GM12878 (cell line): ENCODE data around the gene YBX1. TPM values are rescaled to one million over a fixed set of nuclear protein-coding genes. Genes with fewer than 3 reads are reported as not detected.

ENCODE experiments used
- ATAC-seq: fragments of 200-7000 bp; cut with Tn5 transposase; 3 replicates; pipeline ENCODE4 v1.9.1; 2020; ENCODE audit warnings: mild to moderate bottlenecking, moderate library complexity
- BruUV-seq: library from RNA; stranded (reverse); fragments of 400-500 nt; replicated peaks from 2 replicates; lab custom pipeline; 2021; lab: Mats Ljungman, UMichigan
- CTCF ChIA-PET: fragments of 300-600 bp; sonication (Branson Sonifier 250); formaldehyde crosslinking; extraction: SDS; loops from one replicate; lab custom pipeline; 2021; ENCODE audit warnings: inconsistent platforms; lab: Yijun Ruan, JAX
- POLR2A ChIA-PET: fragments of 350-600 bp; formaldehyde crosslinking; extraction: SDS; loops from one replicate; lab custom pipeline; 2021; ENCODE audit warnings: inconsistent platforms; lab: Charles Lee
- RAD21 ChIA-PET: fragments of 300-600 bp; sonication (Branson Sonifier 250); formaldehyde crosslinking; loops from one replicate; lab custom pipeline; 2023; ENCODE audit warnings: antibody characterized with exemption; ENCODE audit not compliant: unreplicated experiment; lab: Charles Lee
- SMC1A ChIA-PET: fragments of 300-600 bp; sonication (Branson Sonifier 250); formaldehyde crosslinking; loops from one replicate; lab custom pipeline; 2023; ENCODE audit not compliant: unreplicated experiment, uncharacterized antibody; lab: Charles Lee
- DNase-seq: peaks from one replicate; pipeline ENCODE4 v3.0.0-alpha.2; 2011; ENCODE audit warnings: low read depth, low spot score
- FAIRE-seq: peaks from 3 replicates; lab custom pipeline; 2011; peaks lifted over from hg19 to GRCh38; lab: Jason Lieb, UNC
- H2AFZ ChIP-seq: 2 replicates; pipeline ENCODE4 v1.6.0; 2011; ENCODE audit warnings: low read depth, low read length, control low read depth; ENCODE audit not compliant: control insufficient read depth
- H3K27ac ChIP-seq: 2 replicates; pipeline ENCODE4 v1.5.1; 2011; ENCODE audit warnings: control low read depth; ENCODE audit not compliant: control insufficient read depth, insufficient read depth
- H3K27me3 ChIP-seq, 2 experiments: replicated peaks in 1 of 2; 2 replicates each; pipeline versions ENCODE4 v1.6.0 to v1.6.1; 2011; ENCODE audit warnings: low read length in 1 of 2; ENCODE audit not compliant: control insufficient read depth in 2 of 2, insufficient read depth in 2 of 2
- H3K36me3 ChIP-seq, 2 experiments: 2 replicates each; pipeline ENCODE4 v1.5.1; 2011; ENCODE audit warnings: low read length in 1 of 2; ENCODE audit not compliant: control insufficient read depth in 2 of 2, insufficient read depth in 2 of 2
- H3K4me1 ChIP-seq: 2 replicates; pipeline ENCODE4 v1.6.1; 2011; ENCODE audit warnings: mild to moderate bottlenecking, low read length, moderate library complexity, mixed read lengths; ENCODE audit not compliant: control insufficient read depth, insufficient read depth
- H3K4me2 ChIP-seq: 2 replicates; pipeline ENCODE4 v1.6.0; 2011; ENCODE audit warnings: control low read depth; ENCODE audit not compliant: control insufficient read depth, insufficient read depth
- H3K4me3 ChIP-seq: fragments of 200-600 bp; sonication (generic); 2 replicates; pipeline ENCODE4 v1.5.1; 2016
- H3K79me2 ChIP-seq: 2 replicates; pipeline ENCODE4 v1.6.0; 2011; ENCODE audit warnings: low read length; ENCODE audit not compliant: control insufficient read depth, insufficient read depth
- H3K9ac ChIP-seq: 2 replicates; pipeline ENCODE4 v1.8.0; 2011; ENCODE audit warnings: low read length, control low read depth, mixed read lengths; ENCODE audit not compliant: control insufficient read depth, insufficient read depth
- H3K9me3 ChIP-seq: replicated peaks from 3 replicates; pipeline ENCODE4 v1.5.1; 2011; ENCODE audit warnings: mild to moderate bottlenecking, low read length; ENCODE audit not compliant: control insufficient read depth, insufficient read depth
- H4K20me1 ChIP-seq: 2 replicates; pipeline ENCODE4 v1.6.0; 2011; ENCODE audit not compliant: control insufficient read depth, insufficient read depth
- ATF7 ChIP-seq: fragments of 450-650 bp; IDR thresholded peaks from 2 replicates; pipeline ENCODE4 v1.6.1; 2016; ENCODE audit warnings: low read depth, mild to moderate bottlenecking
- BMI1 ChIP-seq: fragments of 450-650 bp; IDR thresholded peaks from 2 replicates; pipeline ENCODE4 v1.6.1; 2016; ENCODE audit warnings: mild to moderate bottlenecking, moderate library complexity, borderline replicate concordance
- BRCA1 ChIP-seq: IDR thresholded peaks from 2 replicates; pipeline ENCODE4 v1.6.1; 2011; ENCODE audit warnings: low read depth, low read length, improper control_type of control experiment
- EED ChIP-seq: sonication (generic); IDR thresholded peaks from 2 replicates; pipeline ENCODE4 v1.6.1; 2016; ENCODE audit warnings: antibody characterized with exemption, low read depth
- EZH2 ChIP-seq: IDR thresholded peaks from 2 replicates; pipeline ENCODE4 v1.6.1; 2012; ENCODE audit warnings: low read depth, mild to moderate bottlenecking, control low read depth, inconsistent platforms, low read length, borderline replicate concordance; ENCODE audit not compliant: control insufficient read depth
- KLF5 ChIP-seq: fragments of 450-650 bp; IDR thresholded peaks from 2 replicates; pipeline ENCODE4 v1.6.1; 2014; ENCODE audit warnings: mild to moderate bottlenecking; ENCODE audit not compliant: partially characterized antibody
- MTA2 ChIP-seq: fragments of 450-650 bp; IDR thresholded peaks from 2 replicates; pipeline ENCODE4 v1.6.1; 2016; ENCODE audit warnings: low read depth, mild to moderate bottlenecking, moderate library complexity
- NFYA ChIP-seq: IDR thresholded peaks from 2 replicates; pipeline ENCODE4 v1.6.1; 2011; ENCODE audit warnings: low read depth, mild to moderate bottlenecking, low read length, improper control_type of control experiment, borderline replicate concordance
- NRF1 ChIP-seq: conservative IDR thresholded peaks from 2 replicates; pipeline ENCODE4 v1.6.1; 2011; ENCODE audit warnings: mild to moderate bottlenecking, low read depth, low read length, improper control_type of control experiment
- RFX5 ChIP-seq: IDR thresholded peaks from 2 replicates; pipeline ENCODE4 v1.6.1; 2011; ENCODE audit warnings: low read depth, low read length, improper control_type of control experiment
- ZBED1 ChIP-seq: IDR thresholded peaks from 2 replicates; pipeline ENCODE4 v1.6.1; 2016; ENCODE audit warnings: borderline replicate concordance
- ZNF207 ChIP-seq: fragments of 450-650 bp; IDR thresholded peaks from 2 replicates; pipeline ENCODE4 v1.6.1; 2014; ENCODE audit warnings: antibody characterized with exemption, mild to moderate bottlenecking, borderline replicate concordance
- ZNF217 ChIP-seq: fragments of 450-650 bp; IDR thresholded peaks from 2 replicates; pipeline ENCODE4 v1.6.1; 2017; ENCODE audit warnings: antibody characterized with exemption, mild to moderate bottlenecking
- WGBS: methylation state at CpG from one replicate; pipeline ENCODE4 v1.1.6; 2016; ENCODE audit warnings: low lambda C conversion rate; ENCODE audit not compliant: insufficient replicate concordance, insufficient coverage; ENCODE audit errors: missing lambda C conversion rate; 5-methylcytosine and 5-hydroxymethylcytosine counted together
- in situ Hi-C: fragments of 300-500 bp; cut with MboI; formaldehyde crosslinking; loops from 9 replicates; pipeline ENCODE4 v1.14.3; 2018; ENCODE audit warnings: mixed read lengths
- intact Hi-C: fragments of 100-400 bp; cut with micrococcal nuclease; formaldehyde crosslinking; loops from one replicate; pipeline ENCODE4 v1.14.2; 2022; ENCODE audit not compliant: unreplicated experiment
- polyA plus RNA-seq, 11 experiments: library from polyadenylated mRNA; depleted of rRNA in 4 of 11; unstranded in 6 of 11; stranded (reverse) in 5 of 11; fragments of >200 nt; fragmentation: Nextera tagmentation in 4 of 11; fragmentation: Illumina TruSeq in 1 of 11; extraction: Ambion mirVana in 4 of 11; extraction: Trizol in 1 of 11; gene quantifications; 1 replicate in 1 of 11; 2 replicates in 10 of 11; pipeline versions ENCODE4 v1.2.1 to v1.2.3, GENCODE V29; 2011 to 2016; ENCODE audit warnings: inconsistent platforms in 2 of 11, missing spikeins in 2 of 11, low read depth in 1 of 11
- total RNA-seq, 4 experiments: library from RNA; depleted of rRNA in 3 of 4; stranded (reverse); fragments of >200 nt in 3 of 4; fragmentation: Illumina TruSeq in 1 of 4; extraction: Trizol in 1 of 4; gene quantifications; 2 replicates each; pipeline versions ENCODE4 v1.2.1 to v1.2.3, GENCODE V29; 2013 to 2021
- TF ChIP-seq, protein P1 (sequence below): fragments of 450-650 bp; IDR thresholded peaks from 2 replicates; pipeline ENCODE4 v1.6.1; 2017; ENCODE audit warnings: low read depth, mild to moderate bottlenecking, moderate library complexity
- TF ChIP-seq, protein P2 (sequence below): IDR thresholded peaks from 2 replicates; pipeline ENCODE4 v1.6.1; 2012; ENCODE audit warnings: low read length, inconsistent platforms

YBX1 gene
- total and polyA plus RNA-seq, 10 of the 15 experiments (the other 5 are each of a cell fraction or from before 2014, with no cell fraction given): 355 to 1,353 (median 858) TPM

DNA sequence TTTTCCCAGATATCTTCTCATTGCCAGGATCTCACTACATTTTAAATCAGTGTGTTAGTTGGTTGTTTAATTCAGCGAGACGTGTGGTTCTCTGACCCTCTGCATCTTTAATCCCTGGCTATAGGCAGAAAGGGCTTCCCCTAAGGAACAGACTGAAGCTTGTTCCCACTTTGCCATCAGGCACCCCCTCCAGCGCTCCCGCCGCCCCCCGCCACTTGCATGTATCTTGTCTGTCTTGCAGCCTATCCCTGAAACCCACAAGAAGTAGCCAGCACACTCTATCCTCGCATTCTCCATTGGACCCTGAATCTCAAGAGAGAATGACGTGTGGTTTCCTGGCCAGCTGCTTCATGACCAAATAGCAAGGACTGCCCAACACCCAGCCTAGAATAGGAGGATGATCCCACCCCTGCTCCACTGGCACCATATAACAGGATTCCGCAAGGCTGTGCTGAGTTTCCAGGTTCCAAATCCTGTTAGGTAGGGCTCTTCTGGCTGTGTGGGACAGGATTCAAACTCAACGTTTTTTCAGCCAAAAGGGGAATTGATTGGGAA, 50.0 kb downstream of the YBX1 start:
- FAIRE-seq: no peak

More for the DNA sequence above, 50.0 kb downstream of the YBX1 start:
- ChIA-PET SMC1A (no interaction called here), POLR2A (interaction anchor here (0.6 kb wide), 1 partner anchor 153 kb away, joined by 3 read pairs; no protein-coding TSS in a partner anchor), RAD21 (no interaction called here), CTCF (interaction anchor here (1.3 kb wide), 1 partner anchor 154 kb away, joined by 4 read pairs; no protein-coding TSS in a partner anchor)
- TF ChIP-seq MTA2 (no peak), NFYA (no peak), RFX5 (no peak), ATF7 (no peak), KLF5 (no peak), ZNF217 (no peak), BRCA1 (no peak), EZH2 (no peak), EED (no peak), BMI1 (no peak), ZNF207 (no peak), NRF1 (no peak), ZBED1 (no peak)
- TF ChIP-seq, protein P1, sequence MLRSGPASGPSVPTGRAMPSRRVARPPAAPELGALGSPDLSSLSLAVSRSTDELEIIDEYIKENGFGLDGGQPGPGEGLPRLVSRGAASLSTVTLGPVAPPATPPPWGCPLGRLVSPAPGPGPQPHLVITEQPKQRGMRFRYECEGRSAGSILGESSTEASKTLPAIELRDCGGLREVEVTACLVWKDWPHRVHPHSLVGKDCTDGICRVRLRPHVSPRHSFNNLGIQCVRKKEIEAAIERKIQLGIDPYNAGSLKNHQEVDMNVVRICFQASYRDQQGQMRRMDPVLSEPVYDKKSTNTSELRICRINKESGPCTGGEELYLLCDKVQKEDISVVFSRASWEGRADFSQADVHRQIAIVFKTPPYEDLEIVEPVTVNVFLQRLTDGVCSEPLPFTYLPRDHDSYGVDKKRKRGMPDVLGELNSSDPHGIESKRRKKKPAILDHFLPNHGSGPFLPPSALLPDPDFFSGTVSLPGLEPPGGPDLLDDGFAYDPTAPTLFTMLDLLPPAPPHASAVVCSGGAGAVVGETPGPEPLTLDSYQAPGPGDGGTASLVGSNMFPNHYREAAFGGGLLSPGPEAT: no peak
- TF ChIP-seq, protein P2, sequence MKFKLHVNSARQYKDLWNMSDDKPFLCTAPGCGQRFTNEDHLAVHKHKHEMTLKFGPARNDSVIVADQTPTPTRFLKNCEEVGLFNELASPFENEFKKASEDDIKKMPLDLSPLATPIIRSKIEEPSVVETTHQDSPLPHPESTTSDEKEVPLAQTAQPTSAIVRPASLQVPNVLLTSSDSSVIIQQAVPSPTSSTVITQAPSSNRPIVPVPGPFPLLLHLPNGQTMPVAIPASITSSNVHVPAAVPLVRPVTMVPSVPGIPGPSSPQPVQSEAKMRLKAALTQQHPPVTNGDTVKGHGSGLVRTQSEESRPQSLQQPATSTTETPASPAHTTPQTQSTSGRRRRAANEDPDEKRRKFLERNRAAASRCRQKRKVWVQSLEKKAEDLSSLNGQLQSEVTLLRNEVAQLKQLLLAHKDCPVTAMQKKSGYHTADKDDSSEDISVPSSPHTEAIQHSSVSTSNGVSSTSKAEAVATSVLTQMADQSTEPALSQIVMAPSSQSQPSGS: no peak
- Histone ChIP-seq H2AFZ (no peak overlapping the region), H3K4me1 (peaks cover 8% of the 10 kb centered on the region), H3K79me2 (no peaks in the 10 kb centered on the region), H3K27me3 (no peaks in the 10 kb centered on the region), H3K9me3 (no peaks in the 10 kb centered on the region), H3K9ac (no peak overlapping the region), H3K4me2 (no peak overlapping the region), H3K27ac (no peak overlapping the region), H3K36me3 (no peaks in the 10 kb centered on the region), H4K20me1 (no peaks in the 10 kb centered on the region), H3K4me3 (no peak overlapping the region)
- WGBS: 66% methylated on average over 10 of the region's 10 CpGs
- intact Hi-C loops: no loop called here
- in situ Hi-C loops: loop anchor here (10.0 kb wide), 1 partner anchor 137 kb away; no protein-coding TSS in a partner anchor
- ATAC-seq: no peak
- no TSS peak for BruUV-seq
- DNase-seq: no peak
